D721Med (cell line): ENCODE results near the gene ZNF500.

Source experiments
- DNase-seq: peaks from one replicate; pipeline ENCODE4 v3.0.0; 2011; ENCODE audit warnings: low spot score; ENCODE audit not compliant: insufficient read length
- FAIRE-seq: peaks from 2 replicates; lab custom pipeline; 2011; peaks lifted over from hg19 to GRCh38; lab: Jason Lieb, UNC
- TF ChIP-seq, protein P1 (sequence below): IDR thresholded peaks from 2 replicates; pipeline ENCODE4 v1.5.1; 2012; ENCODE audit warnings: mild to moderate bottlenecking, control low read depth; ENCODE audit not compliant: insufficient read depth; ENCODE audit errors: missing control alignments

The ZNF500 gene

GRCh38 chr16:4760221-4760910 lies 6.6 kb downstream of the ZNF500 start:
- no peak for DNase-seq
- FAIRE-seq: no peak
- TF ChIP-seq, protein P1, sequence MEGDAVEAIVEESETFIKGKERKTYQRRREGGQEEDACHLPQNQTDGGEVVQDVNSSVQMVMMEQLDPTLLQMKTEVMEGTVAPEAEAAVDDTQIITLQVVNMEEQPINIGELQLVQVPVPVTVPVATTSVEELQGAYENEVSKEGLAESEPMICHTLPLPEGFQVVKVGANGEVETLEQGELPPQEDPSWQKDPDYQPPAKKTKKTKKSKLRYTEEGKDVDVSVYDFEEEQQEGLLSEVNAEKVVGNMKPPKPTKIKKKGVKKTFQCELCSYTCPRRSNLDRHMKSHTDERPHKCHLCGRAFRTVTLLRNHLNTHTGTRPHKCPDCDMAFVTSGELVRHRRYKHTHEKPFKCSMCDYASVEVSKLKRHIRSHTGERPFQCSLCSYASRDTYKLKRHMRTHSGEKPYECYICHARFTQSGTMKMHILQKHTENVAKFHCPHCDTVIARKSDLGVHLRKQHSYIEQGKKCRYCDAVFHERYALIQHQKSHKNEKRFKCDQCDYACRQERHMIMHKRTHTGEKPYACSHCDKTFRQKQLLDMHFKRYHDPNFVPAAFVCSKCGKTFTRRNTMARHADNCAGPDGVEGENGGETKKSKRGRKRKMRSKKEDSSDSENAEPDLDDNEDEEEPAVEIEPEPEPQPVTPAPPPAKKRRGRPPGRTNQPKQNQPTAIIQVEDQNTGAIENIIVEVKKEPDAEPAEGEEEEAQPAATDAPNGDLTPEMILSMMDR: no peak

DNA sequence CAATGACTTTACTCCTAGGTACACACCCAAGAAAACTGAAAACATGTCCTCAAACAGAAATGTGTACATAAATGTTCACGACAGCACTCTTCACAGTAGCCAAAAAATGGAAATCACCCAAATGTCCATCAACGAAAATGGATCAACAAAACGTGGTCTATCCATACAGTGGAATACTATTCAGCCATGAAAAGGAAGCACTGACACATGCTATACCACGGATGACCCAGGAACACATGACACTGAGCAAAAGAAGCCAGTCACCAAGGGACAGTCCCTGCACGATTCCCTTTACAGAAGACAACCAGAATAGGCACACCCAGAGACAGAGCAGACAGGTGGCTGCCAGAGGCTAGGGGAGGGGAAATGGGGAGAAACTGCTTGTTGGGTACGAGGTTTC lies 11.3 kb downstream of the ZNF500 start:
- DNase-seq: no peak
- FAIRE-seq: no peak

GRCh38 chr16:4754865-4755264 lies 12.1 kb downstream of the ZNF500 start:
- TF ChIP-seq, protein P1: no peak
- DNase-seq (no peak), FAIRE-seq (no peak)

More for the DNA sequence above, 11.3 kb downstream of the ZNF500 start:
- TF ChIP-seq, protein P1: no peak

- DNase-seq (no peak), FAIRE-seq (no peak)
- TF ChIP-seq, protein P1: no peak
Observed at GRCh38 chr16:4753227-4753626, 13.7 kb downstream of the ZNF500 start.

DNA sequence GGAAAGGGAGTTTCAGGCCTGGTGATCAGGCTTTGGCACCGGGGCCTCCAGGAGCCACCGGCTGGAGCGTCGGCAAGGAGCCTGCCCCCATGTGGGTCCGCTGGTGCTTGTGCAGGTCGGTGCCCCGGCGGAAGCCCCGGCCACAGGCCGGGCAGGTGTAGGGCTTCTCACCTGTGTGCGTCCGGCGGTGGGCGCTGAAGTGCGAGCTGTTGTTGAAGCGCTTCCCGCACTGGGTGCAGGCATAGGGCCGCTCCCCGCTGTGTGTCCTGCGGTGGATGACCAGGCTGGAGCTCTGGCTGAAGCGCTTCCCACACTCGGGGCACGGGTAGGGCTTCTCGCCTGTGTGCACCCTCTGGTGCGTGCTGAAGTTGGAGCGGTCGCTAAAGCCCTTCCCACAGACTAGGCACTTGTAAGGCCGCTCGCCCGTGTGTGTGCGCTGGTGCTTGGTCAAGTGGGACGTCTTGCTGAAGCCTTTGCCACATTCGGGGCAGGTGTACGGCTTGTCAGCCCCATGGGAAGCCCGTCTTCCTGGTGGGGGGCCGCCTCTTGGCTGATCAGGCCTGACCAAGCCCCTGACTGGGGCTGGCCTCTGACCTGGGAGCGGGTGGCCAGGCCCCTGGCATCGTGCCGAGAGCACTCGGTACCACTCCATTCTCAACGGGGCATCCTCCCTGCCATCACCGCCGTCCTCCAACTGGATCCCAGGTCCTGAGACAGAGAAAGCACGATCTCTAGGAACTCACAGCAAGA lies 14.4 kb downstream of the ZNF500 start:
- DNase-seq: no peak
- no peak for FAIRE-seq

DNA sequence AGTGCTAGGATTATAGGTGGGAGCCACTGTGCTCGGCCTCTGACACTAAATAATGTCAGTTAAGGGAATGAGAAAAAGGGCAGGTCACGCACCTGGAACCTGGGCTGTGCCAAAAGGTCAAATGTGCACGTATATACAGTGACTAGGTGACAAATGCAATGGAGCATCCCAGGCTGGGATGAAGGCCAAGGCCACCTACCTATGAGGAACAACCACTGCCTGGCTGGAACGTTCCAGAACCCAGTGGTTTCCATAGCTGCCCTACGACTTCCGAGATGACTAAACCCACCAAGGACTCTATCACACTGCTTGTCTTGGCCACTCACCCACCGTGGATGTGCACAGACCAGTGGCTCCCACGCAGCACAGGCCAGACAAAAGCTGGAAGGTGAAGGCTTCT lies 16.1 kb downstream of the ZNF500 start:
- TF ChIP-seq, protein P1: no peak
- no peak for FAIRE-seq
- no peak for DNase-seq

More for the DNA sequence above, 14.4 kb downstream of the ZNF500 start:
- TF ChIP-seq, protein P1: no peak
